ENCODE results near the gene MRC1. TPM values are rescaled to one million over a fixed set of nuclear protein-coding genes. Genes with fewer than 3 reads are reported as not detected.

The MRC1 gene
- total and polyA plus RNA-seq, 2 of the 13 experiments (the other 11 are each of a cell fraction or from before 2014, with no cell fraction given), result not detected

DNA sequence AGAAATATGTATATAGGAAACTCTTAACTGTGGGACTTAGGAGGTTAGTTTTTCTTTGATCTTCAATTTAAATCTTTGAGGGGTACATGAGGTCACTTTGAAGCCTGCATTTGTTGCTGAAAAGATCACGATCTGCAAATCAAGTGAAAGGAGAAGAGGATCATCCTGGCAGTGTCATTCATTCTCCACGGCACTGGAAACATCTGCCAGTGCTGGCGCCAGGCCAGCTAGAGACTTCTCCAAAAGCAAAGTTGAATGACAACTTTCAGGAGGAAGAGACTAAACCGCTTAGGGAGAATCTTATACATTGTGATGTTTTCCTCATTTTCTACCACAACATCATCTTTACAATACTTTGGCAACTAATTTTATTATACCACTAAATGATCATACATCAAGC lies 42.5 kb downstream of the MRC1 start (continued):
- TF ChIP-seq, protein P1, sequence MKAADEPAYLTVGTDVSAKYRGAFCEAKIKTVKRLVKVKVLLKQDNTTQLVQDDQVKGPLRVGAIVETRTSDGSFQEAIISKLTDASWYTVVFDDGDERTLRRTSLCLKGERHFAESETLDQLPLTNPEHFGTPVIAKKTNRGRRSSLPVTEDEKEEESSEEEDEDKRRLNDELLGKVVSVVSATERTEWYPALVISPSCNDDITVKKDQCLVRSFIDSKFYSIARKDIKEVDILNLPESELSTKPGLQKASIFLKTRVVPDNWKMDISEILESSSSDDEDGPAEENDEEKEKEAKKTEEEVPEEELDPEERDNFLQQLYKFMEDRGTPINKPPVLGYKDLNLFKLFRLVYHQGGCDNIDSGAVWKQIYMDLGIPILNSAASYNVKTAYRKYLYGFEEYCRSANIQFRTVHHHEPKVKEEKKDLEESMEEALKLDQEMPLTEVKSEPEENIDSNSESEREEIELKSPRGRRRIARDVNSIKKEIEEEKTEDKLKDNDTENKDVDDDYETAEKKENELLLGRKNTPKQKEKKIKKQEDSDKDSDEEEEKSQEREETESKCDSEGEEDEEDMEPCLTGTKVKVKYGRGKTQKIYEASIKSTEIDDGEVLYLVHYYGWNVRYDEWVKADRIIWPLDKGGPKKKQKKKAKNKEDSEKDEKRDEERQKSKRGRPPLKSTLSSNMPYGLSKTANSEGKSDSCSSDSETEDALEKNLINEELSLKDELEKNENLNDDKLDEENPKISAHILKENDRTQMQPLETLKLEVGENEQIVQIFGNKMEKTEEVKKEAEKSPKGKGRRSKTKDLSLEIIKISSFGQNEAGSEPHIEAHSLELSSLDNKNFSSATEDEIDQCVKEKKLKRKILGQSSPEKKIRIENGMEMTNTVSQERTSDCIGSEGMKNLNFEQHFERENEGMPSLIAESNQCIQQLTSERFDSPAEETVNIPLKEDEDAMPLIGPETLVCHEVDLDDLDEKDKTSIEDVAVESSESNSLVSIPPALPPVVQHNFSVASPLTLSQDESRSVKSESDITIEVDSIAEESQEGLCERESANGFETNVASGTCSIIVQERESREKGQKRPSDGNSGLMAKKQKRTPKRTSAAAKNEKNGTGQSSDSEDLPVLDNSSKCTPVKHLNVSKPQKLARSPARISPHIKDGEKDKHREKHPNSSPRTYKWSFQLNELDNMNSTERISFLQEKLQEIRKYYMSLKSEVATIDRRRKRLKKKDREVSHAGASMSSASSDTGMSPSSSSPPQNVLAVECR (CRISPR knock-in tag; IDR thresholded peaks at IDR 0.05; ENCODE audit: borderline replicate concordance), result no peak
- TF ChIP-seq ZNF317 (CRISPR knock-in tag; IDR thresholded peaks at IDR 0.05) (no peak), RCOR2 (CRISPR knock-in tag; IDR thresholded peaks at IDR 0.05) (no peak), ZNF746 (CRISPR knock-in tag; IDR thresholded peaks at IDR 0.05) (no peak), ZEB1 (IDR thresholded peaks at IDR 0.05; ENCODE audit: insufficient replicate concordance, low read depth) (no peak), SIN3B (IDR thresholded peaks at IDR 0.05; ENCODE audit: low read length) (no peak), JDP2 (CRISPR knock-in tag; IDR thresholded peaks at IDR 0.05; ENCODE audit: borderline replicate concordance) (no peak)
- TF ChIP-seq, protein P2, sequence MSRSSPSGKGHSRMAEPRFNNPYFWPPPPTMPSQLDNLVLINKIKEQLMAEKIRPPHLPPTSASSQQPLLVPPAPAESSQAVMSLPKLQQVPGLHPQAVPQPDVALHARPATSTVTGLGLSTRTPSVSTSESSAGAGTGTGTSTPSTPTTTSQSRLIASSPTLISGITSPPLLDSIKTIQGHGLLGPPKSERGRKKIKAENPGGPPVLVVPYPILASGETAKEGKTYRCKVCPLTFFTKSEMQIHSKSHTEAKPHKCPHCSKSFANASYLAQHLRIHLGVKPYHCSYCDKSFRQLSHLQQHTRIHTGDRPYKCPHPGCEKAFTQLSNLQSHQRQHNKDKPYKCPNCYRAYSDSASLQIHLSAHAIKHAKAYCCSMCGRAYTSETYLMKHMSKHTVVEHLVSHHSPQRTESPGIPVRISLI (CRISPR knock-in tag; IDR thresholded peaks at IDR 0.05; ENCODE audit: borderline replicate concordance), result no peak
- TF ChIP-seq, protein P3, sequence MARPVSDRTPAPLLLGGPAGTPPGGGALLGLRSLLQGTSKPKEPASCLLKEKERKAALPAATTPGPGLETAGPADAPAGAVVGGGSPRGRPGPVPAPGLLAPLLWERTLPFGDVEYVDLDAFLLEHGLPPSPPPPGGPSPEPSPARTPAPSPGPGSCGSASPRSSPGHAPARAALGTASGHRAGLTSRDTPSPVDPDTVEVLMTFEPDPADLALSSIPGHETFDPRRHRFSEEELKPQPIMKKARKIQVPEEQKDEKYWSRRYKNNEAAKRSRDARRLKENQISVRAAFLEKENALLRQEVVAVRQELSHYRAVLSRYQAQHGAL (CRISPR knock-in tag; IDR thresholded peaks at IDR 0.05; ENCODE audit: not compliant biosample characterization), result no peak

Measured in HepG2 (cell line).